Measurements from ENCODE around the gene PAN2.

PAN2 gene

DNA sequence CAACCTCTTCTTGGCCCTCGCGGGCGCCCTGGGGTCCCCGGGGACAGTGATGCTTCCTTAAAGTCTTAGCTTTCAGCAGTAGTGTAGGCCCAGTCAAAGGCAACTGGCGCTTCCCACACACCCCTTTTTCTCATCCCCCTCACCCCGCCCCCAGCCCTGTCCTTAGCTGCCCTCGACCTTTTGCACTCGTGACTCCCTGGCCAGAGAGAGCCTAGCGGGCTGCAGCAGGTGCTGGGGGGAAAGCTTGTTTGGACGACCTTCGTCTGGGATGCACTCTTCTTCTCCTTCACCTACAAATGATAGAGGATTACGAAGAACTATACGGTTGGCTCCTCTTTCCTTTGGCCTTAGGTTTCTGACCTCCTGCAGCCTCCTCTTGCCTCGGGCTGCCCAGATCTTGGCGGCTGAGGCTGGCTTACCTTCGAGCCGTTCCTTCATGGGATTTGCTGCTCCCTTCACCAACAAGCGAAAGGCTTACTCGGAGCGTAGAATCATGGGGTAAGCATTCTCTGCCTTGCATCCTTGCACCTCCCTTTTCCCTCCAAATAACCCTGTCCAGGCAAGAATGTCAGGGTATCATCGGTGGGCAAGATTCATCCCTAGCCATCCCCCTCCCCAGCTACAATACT is 66.2 kb downstream of the PAN2 start:
- no peak for DNase-seq (ENCODE audit: low spot score)

DNA sequence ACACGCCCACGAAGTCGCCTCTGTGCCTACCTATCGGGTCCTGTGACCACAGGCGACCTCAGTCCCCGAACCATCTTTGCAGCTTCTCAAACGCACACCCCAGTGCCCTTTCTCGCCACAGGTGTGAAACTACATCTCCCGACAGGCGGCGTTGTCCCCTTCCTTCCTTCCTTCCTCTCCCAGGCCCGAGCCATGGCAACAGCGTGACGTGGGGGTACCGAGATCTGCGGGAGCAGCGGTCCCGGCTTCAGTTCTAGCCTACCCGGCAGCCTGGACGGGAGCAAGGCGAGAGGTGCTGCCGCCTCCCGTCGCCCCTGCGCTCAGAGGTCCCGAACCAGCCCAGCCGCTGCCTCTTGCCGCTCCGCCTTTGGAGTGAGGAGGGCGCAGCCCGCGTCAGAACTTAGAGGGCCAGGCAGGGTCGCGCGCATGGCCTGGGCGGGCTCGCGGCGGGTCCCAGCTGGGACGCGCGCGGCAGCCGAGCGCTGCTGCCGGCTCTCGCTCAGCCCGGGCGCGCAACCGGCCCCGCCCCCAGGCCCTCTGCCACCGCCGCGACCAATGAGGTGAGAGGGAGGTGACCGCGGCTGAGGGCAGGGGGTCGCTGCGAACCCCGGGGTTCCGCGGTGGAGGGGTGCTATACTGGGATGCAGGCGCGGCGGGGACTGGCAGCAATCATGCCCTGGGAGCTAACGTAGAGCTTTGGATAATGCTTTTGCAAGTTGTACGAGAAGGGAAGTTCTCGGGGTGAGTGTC is 66.9 kb downstream of the PAN2 start, which contains the start of gene COQ10A:
TSS of gene COQ10A (plus strand) at position 250 of the 750 bp plus-strand sequence. CDS start at position 427, 177 bp downstream.
- DNase-seq (ENCODE audit: low spot score) = peak; percentile 98

All from D341Med (cell line).